Measurements from ENCODE around the gene EPHA8.

DNA sequence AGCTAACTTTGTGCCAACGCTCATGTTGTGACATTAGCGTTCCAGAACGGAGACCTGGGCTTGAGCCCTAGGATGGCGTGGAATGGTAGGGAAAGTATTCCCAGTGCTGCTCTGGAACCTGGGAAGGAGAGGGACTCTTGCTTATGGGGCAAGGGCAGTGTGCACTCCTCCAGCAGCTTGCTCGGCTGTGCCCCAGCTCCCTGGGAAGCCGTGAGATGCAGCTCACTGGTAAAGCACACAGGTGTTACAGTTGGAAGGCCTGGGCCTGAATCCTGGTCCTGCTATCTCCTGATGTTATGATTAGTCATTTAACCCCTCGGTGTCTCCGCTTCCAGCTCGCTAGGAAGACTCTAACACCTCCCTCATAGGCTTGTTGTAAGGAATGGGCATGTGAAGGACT lies 42.4 kb upstream of the EPHA8 start:
- TF ChIP-seq, protein P1, sequence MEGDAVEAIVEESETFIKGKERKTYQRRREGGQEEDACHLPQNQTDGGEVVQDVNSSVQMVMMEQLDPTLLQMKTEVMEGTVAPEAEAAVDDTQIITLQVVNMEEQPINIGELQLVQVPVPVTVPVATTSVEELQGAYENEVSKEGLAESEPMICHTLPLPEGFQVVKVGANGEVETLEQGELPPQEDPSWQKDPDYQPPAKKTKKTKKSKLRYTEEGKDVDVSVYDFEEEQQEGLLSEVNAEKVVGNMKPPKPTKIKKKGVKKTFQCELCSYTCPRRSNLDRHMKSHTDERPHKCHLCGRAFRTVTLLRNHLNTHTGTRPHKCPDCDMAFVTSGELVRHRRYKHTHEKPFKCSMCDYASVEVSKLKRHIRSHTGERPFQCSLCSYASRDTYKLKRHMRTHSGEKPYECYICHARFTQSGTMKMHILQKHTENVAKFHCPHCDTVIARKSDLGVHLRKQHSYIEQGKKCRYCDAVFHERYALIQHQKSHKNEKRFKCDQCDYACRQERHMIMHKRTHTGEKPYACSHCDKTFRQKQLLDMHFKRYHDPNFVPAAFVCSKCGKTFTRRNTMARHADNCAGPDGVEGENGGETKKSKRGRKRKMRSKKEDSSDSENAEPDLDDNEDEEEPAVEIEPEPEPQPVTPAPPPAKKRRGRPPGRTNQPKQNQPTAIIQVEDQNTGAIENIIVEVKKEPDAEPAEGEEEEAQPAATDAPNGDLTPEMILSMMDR (IDR thresholded peaks at IDR 0.05) = no peak
- no peak for TF ChIP-seq POLR2AphosphoS5 (IDR thresholded peaks at IDR 0.05)
